Mesenchymal stem cell (in vitro differentiated cells and primary cell): Measurements from ENCODE around the gene MPIG6B.
A peak's percentile ranks its signal among the peaks of the same experiment; 100 is the strongest.

Experiments
- DNase-seq: peaks from one replicate; pipeline ENCODE4 v3.0.0-alpha.2; 2013
- H2AFZ ChIP-seq: one replicate; pipeline ENCODE4 v1.6.1; 2013; ENCODE audit warnings: low read depth, mild to moderate bottlenecking, control low read depth, inconsistent platforms, low read length, moderate library complexity
- H2AK5ac ChIP-seq: 2 replicates; pipeline ENCODE4 v1.6.1; 2013; ENCODE audit warnings: low read length, moderate library complexity, mild to moderate bottlenecking, inconsistent platforms; ENCODE audit not compliant: severe bottlenecking
- H2BK120ac ChIP-seq: one replicate; pipeline ENCODE4 v1.6.1; 2013; ENCODE audit warnings: low read depth, mild to moderate bottlenecking, inconsistent platforms, low read length, moderate library complexity
- H2BK12ac ChIP-seq, 2 experiments: one replicate each; pipeline ENCODE4 v1.6.1; 2013; ENCODE audit warnings: inconsistent platforms in 2 of 2, low read length in 2 of 2, mild to moderate bottlenecking in 2 of 2, moderate library complexity in 2 of 2, control low read depth in 1 of 2
- H2BK15ac ChIP-seq: one replicate; pipeline ENCODE4 v1.6.1; 2013; ENCODE audit warnings: mild to moderate bottlenecking, low read depth, inconsistent platforms; ENCODE audit not compliant: poor library complexity, severe bottlenecking
- H2BK5ac ChIP-seq: 2 replicates; pipeline ENCODE4 v1.6.1; 2013; ENCODE audit warnings: low read depth, mild to moderate bottlenecking, low read length, control low read depth, inconsistent platforms; ENCODE audit not compliant: poor library complexity, severe bottlenecking
- H3K14ac ChIP-seq, 2 experiments: one replicate each; pipeline ENCODE4 v1.6.1; 2013; ENCODE audit warnings: inconsistent platforms in 2 of 2, low read length in 2 of 2, control low read depth in 1 of 2, mild to moderate bottlenecking in 1 of 2, moderate library complexity in 1 of 2
- H3K18ac ChIP-seq, 2 experiments: one replicate each; pipeline ENCODE4 v1.6.1; 2013; ENCODE audit warnings: inconsistent platforms in 2 of 2, low read length in 2 of 2, control low read depth in 1 of 2, low read depth in 1 of 2, mild to moderate bottlenecking in 1 of 2
- H3K23ac ChIP-seq, 2 experiments: one replicate each; pipeline ENCODE4 v1.6.1; 2013; ENCODE audit warnings: inconsistent platforms in 2 of 2, low read length in 2 of 2, mild to moderate bottlenecking in 2 of 2, moderate library complexity in 2 of 2, control low read depth in 1 of 2
- H3K27ac ChIP-seq: 2 replicates; pipeline ENCODE4 v1.5.1; 2013; ENCODE audit warnings: mild to moderate bottlenecking, moderate library complexity, low read length, control low read depth, inconsistent platforms; ENCODE audit not compliant: poor library complexity, severe bottlenecking
- H3K27me3 ChIP-seq, 2 experiments: 2 replicates each; pipeline versions ENCODE4 v1.6.1 to v1.7.0; 2013; ENCODE audit warnings: low read length in 2 of 2, mild to moderate bottlenecking in 2 of 2, moderate library complexity in 2 of 2, control low read depth in 1 of 2, inconsistent platforms in 1 of 2; ENCODE audit not compliant: control insufficient read depth in 1 of 2, insufficient read depth in 1 of 2
- H3K36me3 ChIP-seq, 2 experiments: 2 replicates each; pipeline versions ENCODE4 v1.6.1 to v1.7.0; 2013; ENCODE audit warnings: low read length in 2 of 2, control low read depth in 1 of 2, inconsistent platforms in 1 of 2, low read depth in 1 of 2, mild to moderate bottlenecking in 1 of 2; ENCODE audit not compliant: insufficient read depth in 2 of 2, control insufficient read depth in 1 of 2
- H3K4ac ChIP-seq, 2 experiments: one replicate each; pipeline ENCODE4 v1.6.1; 2013; ENCODE audit warnings: inconsistent platforms in 2 of 2, low read length in 2 of 2, mild to moderate bottlenecking in 2 of 2, moderate library complexity in 2 of 2, control low read depth in 1 of 2, low read depth in 1 of 2
- H3K4me1 ChIP-seq: 2 replicates; pipeline ENCODE4 v1.6.1; 2013; ENCODE audit warnings: low read depth, low read length, control low read depth; ENCODE audit not compliant: control insufficient read depth, insufficient read depth
- H3K4me2 ChIP-seq: 2 replicates; pipeline ENCODE4 v1.6.1; 2013; ENCODE audit warnings: low read length, mild to moderate bottlenecking, inconsistent platforms; ENCODE audit not compliant: poor library complexity, severe bottlenecking
- H3K4me3 ChIP-seq, 2 experiments: 2 replicates each; pipeline versions ENCODE4 v1.5.1 to v1.7.0; 2013; ENCODE audit warnings: low read length in 2 of 2, mild to moderate bottlenecking in 2 of 2, control low read depth in 1 of 2, low read depth in 1 of 2; ENCODE audit not compliant: insufficient read depth in 1 of 2
- H3K79me1 ChIP-seq: replicated peaks from 2 replicates; pipeline ENCODE4 v1.6.1; 2013; ENCODE audit warnings: mild to moderate bottlenecking, control low read depth, low read length, inconsistent platforms; ENCODE audit not compliant: poor library complexity, severe bottlenecking
- H3K9ac ChIP-seq: 2 replicates; pipeline ENCODE4 v1.7.0; 2013; ENCODE audit warnings: mild to moderate bottlenecking, low read length, moderate library complexity
- H3K9me3 ChIP-seq: 2 replicates; pipeline ENCODE4 v1.7.0; 2013; ENCODE audit warnings: mild to moderate bottlenecking, low read length; ENCODE audit not compliant: control insufficient read depth
- H4K8ac ChIP-seq: one replicate; pipeline ENCODE4 v1.6.1; 2013; ENCODE audit warnings: inconsistent platforms, mild to moderate bottlenecking, low read length, moderate library complexity
- H4K91ac ChIP-seq: one replicate; pipeline ENCODE4 v1.6.1; 2013; ENCODE audit warnings: mild to moderate bottlenecking, low read length, inconsistent platforms
- WGBS: methylation state at CpG from one replicate; pipeline ENCODE4 v1.1.7; 2013; ENCODE audit warnings: mixed read lengths; 5-methylcytosine and 5-hydroxymethylcytosine counted together

MPIG6B gene

GRCh38 chr6:31734821-31735406, 11.7 kb downstream of the MPIG6B start:
- Histone ChIP-seq H3K14ac (no peak overlapping the region), H2AK5ac (no peak overlapping the region), H3K27me3 (no peaks in the 10 kb centered on the region), H3K36me3 (peaks cover 31 to 41% of the 10 kb centered on the region in 2 experiments), H3K18ac (peak overlapping the region; percentile 37 to 85), H4K8ac (peak overlapping the region; percentile 80), H2BK120ac (peak overlapping the region; percentile 67), H3K4ac (peak overlapping the region; percentile 39 to 57), H3K4me3 (peak overlapping the region; percentile 67 to 100), H3K9ac (peak overlapping the region; percentile 100), H2BK12ac (peak overlapping the region in 1 of 2 experiments; percentile 57), H3K79me1 (peaks cover 2% of the 10 kb centered on the region), H3K4me2 (peak overlapping the region; percentile 72), H3K4me1 (peaks cover 36% of the 10 kb centered on the region), H2AFZ (no peak overlapping the region), H4K91ac (peak overlapping the region; percentile 84), H2BK15ac (no peak overlapping the region), H3K9me3 (no peaks in the 10 kb centered on the region), H3K23ac (no peak overlapping the region), H3K27ac (peak overlapping the region; percentile 97), H2BK5ac (peak overlapping the region; percentile 58)
- 0% methylated on average over 14 of the region's 18 CpGs for WGBS
- DNase-seq: peak; percentile 81

GRCh38 chr6:31736021-31736767, 13.0 kb downstream of the MPIG6B start, which contains the start of gene CLIC1:
CLIC1 (minus strand) TSS chr6:31736530; CDS start chr6:31736300, 230 bp downstream.
- H4K8ac ChIP-seq: peak within 1 kb of the TSS; percentile 88
- no peaks in the 10 kb centered on the region for H3K9me3 ChIP-seq
- 0% methylated on average over 10 of the region's 24 CpGs for WGBS
- peak within 1 kb of the TSS; percentile 91 to 98 for H3K18ac ChIP-seq
- H3K27me3 ChIP-seq: no peaks in the 10 kb centered on the region
- H3K4me3 ChIP-seq: peak within 1 kb of the TSS; percentile 67 to 100
- peaks cover 26 to 33% of the 10 kb centered on the region in 2 experiments for H3K36me3 ChIP-seq
- H3K27ac ChIP-seq: peak within 1 kb of the TSS; percentile 97
- peak within 1 kb of the TSS; percentile 77 for H2BK15ac ChIP-seq
- H3K4ac ChIP-seq: peak within 1 kb of the TSS; percentile 98
- H4K91ac ChIP-seq: peak within 1 kb of the TSS; percentile 96
- peaks cover 33% of the 10 kb centered on the region for H3K4me1 ChIP-seq
- peaks cover 2% of the 10 kb centered on the region for H3K79me1 ChIP-seq
- H2BK120ac ChIP-seq: peak within 1 kb of the TSS; percentile 83
- peak; percentile 91 for DNase-seq
- peak within 1 kb of the TSS; percentile 47 for H2BK5ac ChIP-seq
- H2AK5ac ChIP-seq: peak within 1 kb of the TSS; percentile 86
- H3K23ac ChIP-seq: peak within 1 kb of the TSS in 1 of 2 experiments; percentile 81
- peak within 1 kb of the TSS; percentile 100 for H3K9ac ChIP-seq
- H3K14ac ChIP-seq: peak within 1 kb of the TSS; percentile 89 to 98
- H3K4me2 ChIP-seq: peak within 1 kb of the TSS; percentile 72
- peak within 1 kb of the TSS; percentile 94 to 99 for H2BK12ac ChIP-seq
- H2AFZ ChIP-seq: no peak within 1 kb of the TSS

GRCh38 chr6:31736768-31737314, 13.7 kb downstream of the MPIG6B start:
- no peaks in the 10 kb centered on the region for H3K27me3 ChIP-seq
- H2AFZ ChIP-seq: no peak overlapping the region
- peaks cover 21 to 31% of the 10 kb centered on the region in 2 experiments for H3K36me3 ChIP-seq
- H3K4me2 ChIP-seq: peak overlapping the region; percentile 72
- H2BK15ac ChIP-seq: peak overlapping the region; percentile 77
- peak overlapping the region; percentile 89 to 96 for H3K14ac ChIP-seq
- peak overlapping the region; percentile 94 to 99 for H2BK12ac ChIP-seq
- peaks cover 33% of the 10 kb centered on the region for H3K4me1 ChIP-seq
- 47% methylated on average over 8 of the region's 10 CpGs for WGBS
- peak overlapping the region; percentile 59 for H3K27ac ChIP-seq
- H3K9ac ChIP-seq: peak overlapping the region; percentile 100
- peak overlapping the region; percentile 71 for H2AK5ac ChIP-seq
- peak overlapping the region; percentile 88 for H4K8ac ChIP-seq
- H3K4me3 ChIP-seq: peak overlapping the region in 1 of 2 experiments; percentile 100
- H2BK120ac ChIP-seq: peak overlapping the region; percentile 83
- H4K91ac ChIP-seq: peak overlapping the region; percentile 85
- no peaks in the 10 kb centered on the region for H3K9me3 ChIP-seq
- peak overlapping the region; percentile 98 for H3K4ac ChIP-seq
- no peak for DNase-seq
- H2BK5ac ChIP-seq: no peak overlapping the region
- peaks cover 2% of the 10 kb centered on the region for H3K79me1 ChIP-seq
- peak overlapping the region; percentile 87 to 98 for H3K18ac ChIP-seq
- H3K23ac ChIP-seq: peak overlapping the region in 1 of 2 experiments; percentile 81
